SK-N-SH treated with all-trans-retinoic acid at 6 μM for 48 hours (cell line): ENCODE results near the gene UNC5B.

Experiments used
- ARNTL ChIP-seq: fragments of 450-650 bp; formaldehyde crosslinking; IDR thresholded peaks from 2 replicates; pipeline ENCODE4 v1.5.0; 2020; ENCODE audit warnings: low read depth, mild to moderate bottlenecking, moderate library complexity, borderline replicate concordance
- CSDC2 ChIP-seq: fragments of 250-450 bp; sonication (Bioruptor Pico); IDR thresholded peaks from 2 replicates; pipeline ENCODE4 v1.5.0; 2020; ENCODE audit warnings: mild to moderate bottlenecking, moderate library complexity
- GLIS3 ChIP-seq: fragments of 250-450 bp; sonication (Bioruptor Pico); IDR thresholded peaks from 2 replicates; pipeline ENCODE4 v1.5.0; 2020; ENCODE audit warnings: mild to moderate bottlenecking, moderate library complexity
- ISL1 ChIP-seq: fragments of 250-450 bp; sonication (Bioruptor Pico); IDR thresholded peaks from 2 replicates; pipeline ENCODE4 v2.1.2; 2022; ENCODE audit warnings: mild to moderate bottlenecking, moderate library complexity
- OSR1 ChIP-seq: fragments of 250-450 bp; sonication (Bioruptor Pico); IDR thresholded peaks from 2 replicates; pipeline ENCODE4 v1.8.0; 2022; ENCODE audit warnings: moderate library complexity, mild to moderate bottlenecking, inconsistent platforms
- PPARA ChIP-seq: fragments of 250-450 bp; sonication (Bioruptor Pico); IDR thresholded peaks from 2 replicates; pipeline ENCODE4 v1.5.0; 2020; ENCODE audit warnings: mild to moderate bottlenecking, borderline replicate concordance
- SNAI2 ChIP-seq: fragments of 250-450 bp; sonication (Bioruptor Pico); IDR thresholded peaks from 2 replicates; pipeline ENCODE4 v1.5.0; 2020; ENCODE audit warnings: mild to moderate bottlenecking, moderate library complexity
- ZC3H10 ChIP-seq: fragments of 250-450 bp; sonication (Bioruptor Pico); IDR thresholded peaks from 2 replicates; pipeline ENCODE4 v1.5.1; 2021; ENCODE audit warnings: mild to moderate bottlenecking, moderate library complexity
- ZFP30 ChIP-seq: fragments of 450-650 bp; formaldehyde crosslinking; IDR thresholded peaks from 2 replicates; pipeline ENCODE4 v1.5.0; 2022; ENCODE audit warnings: mild to moderate bottlenecking, moderate library complexity
- ZNF565 ChIP-seq: fragments of 450-650 bp; formaldehyde crosslinking; conservative IDR thresholded peaks from 2 replicates; pipeline ENCODE4 v1.5.0; 2020; ENCODE audit warnings: low read depth, mild to moderate bottlenecking, moderate library complexity
- TF ChIP-seq, protein P1 (sequence below): fragments of 250-450 bp; sonication (Bioruptor Pico); IDR thresholded peaks from 2 replicates; pipeline ENCODE4 v1.5.1; 2020; ENCODE audit warnings: low read depth, mild to moderate bottlenecking, moderate library complexity
- TF ChIP-seq, protein P2 (sequence below): fragments of 250-450 bp; sonication (Bioruptor Pico); IDR thresholded peaks from 2 replicates; pipeline ENCODE4 v1.8.0; 2020; ENCODE audit warnings: mild to moderate bottlenecking, moderate library complexity, borderline replicate concordance
- TF ChIP-seq, protein P3 (sequence below): fragments of 250-450 bp; sonication (Bioruptor Pico); IDR thresholded peaks from 2 replicates; pipeline ENCODE4 v1.5.1; 2021; ENCODE audit warnings: mild to moderate bottlenecking, moderate library complexity
- TF ChIP-seq, protein P4 (sequence below): fragments of 250-450 bp; sonication (Bioruptor Pico); IDR thresholded peaks from 2 replicates; pipeline ENCODE4 v1.5.0; 2020; ENCODE audit warnings: mild to moderate bottlenecking, moderate library complexity

DNA sequence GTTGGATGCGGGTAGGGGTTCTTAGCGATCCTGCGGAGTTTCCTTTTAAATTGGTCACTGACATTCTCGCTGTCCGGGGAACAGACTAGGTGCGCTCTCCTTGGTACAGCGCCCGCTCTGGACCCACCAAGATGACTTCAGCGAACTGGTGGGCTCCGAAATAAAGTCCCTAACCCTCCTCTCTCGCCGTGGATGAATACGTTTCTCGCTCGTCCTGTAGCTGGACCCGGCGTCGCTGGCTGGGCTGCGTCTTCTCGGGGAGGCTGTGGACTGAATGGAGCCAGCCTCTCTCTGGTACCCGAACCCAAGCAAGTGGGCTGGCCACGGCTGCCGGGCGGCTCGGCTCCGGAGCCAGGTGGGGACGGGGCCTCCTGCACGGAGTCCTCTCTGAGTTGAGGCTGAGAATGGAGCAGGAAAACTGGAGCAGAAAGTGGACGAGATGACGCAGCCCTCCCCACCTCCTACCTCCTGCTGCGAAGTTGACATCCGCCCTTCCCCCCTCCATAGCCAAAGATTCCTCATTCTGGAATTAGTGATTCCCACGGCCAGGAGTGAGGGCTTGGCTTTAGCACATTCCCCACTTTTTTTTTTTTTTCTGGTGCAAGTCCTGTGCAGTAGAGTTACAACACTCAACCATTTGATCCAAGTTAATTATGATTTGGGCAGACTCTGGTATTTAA, 1.5 kb downstream of the UNC5B start:
- TF ChIP-seq, protein P1, sequence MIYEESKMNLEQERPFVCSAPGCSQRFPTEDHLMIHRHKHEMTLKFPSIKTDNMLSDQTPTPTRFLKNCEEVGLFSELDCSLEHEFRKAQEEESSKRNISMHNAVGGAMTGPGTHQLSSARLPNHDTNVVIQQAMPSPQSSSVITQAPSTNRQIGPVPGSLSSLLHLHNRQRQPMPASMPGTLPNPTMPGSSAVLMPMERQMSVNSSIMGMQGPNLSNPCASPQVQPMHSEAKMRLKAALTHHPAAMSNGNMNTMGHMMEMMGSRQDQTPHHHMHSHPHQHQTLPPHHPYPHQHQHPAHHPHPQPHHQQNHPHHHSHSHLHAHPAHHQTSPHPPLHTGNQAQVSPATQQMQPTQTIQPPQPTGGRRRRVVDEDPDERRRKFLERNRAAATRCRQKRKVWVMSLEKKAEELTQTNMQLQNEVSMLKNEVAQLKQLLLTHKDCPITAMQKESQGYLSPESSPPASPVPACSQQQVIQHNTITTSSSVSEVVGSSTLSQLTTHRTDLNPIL = no peak
- TF ChIP-seq GLIS3 (CRISPR knock-in tag) (0 out of 2 replicates have a peak, but pooled peaks have one; percentile 55), ZC3H10 (CRISPR knock-in tag) (no peak), ISL1 (CRISPR knock-in tag) (no peak), SNAI2 (no peak), ZNF565 (no peak), ZFP30 (no peak), OSR1 (CRISPR knock-in tag) (no peak), ARNTL (CRISPR knock-in tag) (no peak), CSDC2 (CRISPR knock-in tag) (no peak), PPARA (CRISPR knock-in tag) (no peak)
- TF ChIP-seq, protein P2, sequence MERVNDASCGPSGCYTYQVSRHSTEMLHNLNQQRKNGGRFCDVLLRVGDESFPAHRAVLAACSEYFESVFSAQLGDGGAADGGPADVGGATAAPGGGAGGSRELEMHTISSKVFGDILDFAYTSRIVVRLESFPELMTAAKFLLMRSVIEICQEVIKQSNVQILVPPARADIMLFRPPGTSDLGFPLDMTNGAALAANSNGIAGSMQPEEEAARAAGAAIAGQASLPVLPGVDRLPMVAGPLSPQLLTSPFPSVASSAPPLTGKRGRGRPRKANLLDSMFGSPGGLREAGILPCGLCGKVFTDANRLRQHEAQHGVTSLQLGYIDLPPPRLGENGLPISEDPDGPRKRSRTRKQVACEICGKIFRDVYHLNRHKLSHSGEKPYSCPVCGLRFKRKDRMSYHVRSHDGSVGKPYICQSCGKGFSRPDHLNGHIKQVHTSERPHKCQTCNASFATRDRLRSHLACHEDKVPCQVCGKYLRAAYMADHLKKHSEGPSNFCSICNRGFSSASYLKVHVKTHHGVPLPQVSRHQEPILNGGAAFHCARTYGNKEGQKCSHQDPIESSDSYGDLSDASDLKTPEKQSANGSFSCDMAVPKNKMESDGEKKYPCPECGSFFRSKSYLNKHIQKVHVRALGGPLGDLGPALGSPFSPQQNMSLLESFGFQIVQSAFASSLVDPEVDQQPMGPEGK = no peak
- TF ChIP-seq, protein P3, sequence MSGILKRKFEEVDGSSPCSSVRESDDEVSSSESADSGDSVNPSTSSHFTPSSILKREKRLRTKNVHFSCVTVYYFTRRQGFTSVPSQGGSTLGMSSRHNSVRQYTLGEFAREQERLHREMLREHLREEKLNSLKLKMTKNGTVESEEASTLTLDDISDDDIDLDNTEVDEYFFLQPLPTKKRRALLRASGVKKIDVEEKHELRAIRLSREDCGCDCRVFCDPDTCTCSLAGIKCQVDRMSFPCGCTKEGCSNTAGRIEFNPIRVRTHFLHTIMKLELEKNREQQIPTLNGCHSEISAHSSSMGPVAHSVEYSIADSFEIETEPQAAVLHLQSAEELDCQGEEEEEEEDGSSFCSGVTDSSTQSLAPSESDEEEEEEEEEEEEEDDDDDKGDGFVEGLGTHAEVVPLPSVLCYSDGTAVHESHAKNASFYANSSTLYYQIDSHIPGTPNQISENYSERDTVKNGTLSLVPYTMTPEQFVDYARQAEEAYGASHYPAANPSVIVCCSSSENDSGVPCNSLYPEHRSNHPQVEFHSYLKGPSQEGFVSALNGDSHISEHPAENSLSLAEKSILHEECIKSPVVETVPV (CRISPR knock-in tag) = no peak
- TF ChIP-seq, protein P4, sequence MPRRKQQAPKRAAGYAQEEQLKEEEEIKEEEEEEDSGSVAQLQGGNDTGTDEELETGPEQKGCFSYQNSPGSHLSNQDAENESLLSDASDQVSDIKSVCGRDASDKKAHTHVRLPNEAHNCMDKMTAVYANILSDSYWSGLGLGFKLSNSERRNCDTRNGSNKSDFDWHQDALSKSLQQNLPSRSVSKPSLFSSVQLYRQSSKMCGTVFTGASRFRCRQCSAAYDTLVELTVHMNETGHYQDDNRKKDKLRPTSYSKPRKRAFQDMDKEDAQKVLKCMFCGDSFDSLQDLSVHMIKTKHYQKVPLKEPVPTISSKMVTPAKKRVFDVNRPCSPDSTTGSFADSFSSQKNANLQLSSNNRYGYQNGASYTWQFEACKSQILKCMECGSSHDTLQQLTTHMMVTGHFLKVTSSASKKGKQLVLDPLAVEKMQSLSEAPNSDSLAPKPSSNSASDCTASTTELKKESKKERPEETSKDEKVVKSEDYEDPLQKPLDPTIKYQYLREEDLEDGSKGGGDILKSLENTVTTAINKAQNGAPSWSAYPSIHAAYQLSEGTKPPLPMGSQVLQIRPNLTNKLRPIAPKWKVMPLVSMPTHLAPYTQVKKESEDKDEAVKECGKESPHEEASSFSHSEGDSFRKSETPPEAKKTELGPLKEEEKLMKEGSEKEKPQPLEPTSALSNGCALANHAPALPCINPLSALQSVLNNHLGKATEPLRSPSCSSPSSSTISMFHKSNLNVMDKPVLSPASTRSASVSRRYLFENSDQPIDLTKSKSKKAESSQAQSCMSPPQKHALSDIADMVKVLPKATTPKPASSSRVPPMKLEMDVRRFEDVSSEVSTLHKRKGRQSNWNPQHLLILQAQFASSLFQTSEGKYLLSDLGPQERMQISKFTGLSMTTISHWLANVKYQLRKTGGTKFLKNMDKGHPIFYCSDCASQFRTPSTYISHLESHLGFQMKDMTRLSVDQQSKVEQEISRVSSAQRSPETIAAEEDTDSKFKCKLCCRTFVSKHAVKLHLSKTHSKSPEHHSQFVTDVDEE (CRISPR knock-in tag) = no peak
